ENCODE measurements around the gene GPR33. TPM values are rescaled to one million over a fixed set of nuclear protein-coding genes. Genes with fewer than 3 reads are reported as not detected.
"Not testable (repeated sequence)": the region's sequence is repeated elsewhere in the genome, so short reads cannot be mapped to it uniquely, and the experiment has no call there.

The GPR33 gene
- total RNA-seq, 1 donor from 2014 or later = not detected

DNA sequence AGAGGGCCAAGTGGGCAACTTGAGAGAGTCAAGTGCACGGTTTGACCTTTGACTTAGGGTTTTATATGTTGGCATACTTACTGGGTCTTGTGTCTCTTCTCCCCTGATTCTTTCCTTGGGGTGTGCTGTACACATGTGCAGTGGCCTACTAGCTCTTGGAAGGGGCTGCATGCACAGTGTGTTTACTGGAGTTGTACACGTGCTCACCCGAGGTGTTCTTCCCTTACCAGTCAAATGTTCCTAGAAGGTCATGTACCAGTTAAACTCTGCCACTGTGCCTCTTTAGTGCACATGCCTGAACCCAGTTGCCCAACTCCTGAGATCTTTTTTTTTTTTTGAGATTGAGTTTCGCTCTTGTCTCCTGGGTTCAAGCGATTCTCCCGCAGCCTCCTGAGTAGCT lies 21.3 kb downstream of the GPR33 start:
- H3K27me3 Mint-ChIP-seq (ENCODE audit: unreplicated experiment) = no peaks in the 10 kb centered on the region
- H3K9me3 Mint-ChIP-seq (ENCODE audit: unreplicated experiment) = no peaks in the 10 kb centered on the region
- no peaks in the 10 kb centered on the region for H3K36me3 Mint-ChIP-seq (ENCODE audit: unreplicated experiment)
- H3K4me3 Mint-ChIP-seq (ENCODE audit: unreplicated experiment) = no peak overlapping the region
- H3K27ac Mint-ChIP-seq (ENCODE audit: unreplicated experiment) = no peak overlapping the region
- H3K4me1 Mint-ChIP-seq (ENCODE audit: unreplicated experiment) = no peaks in the 10 kb centered on the region
- TF ChIP-seq, protein P1, sequence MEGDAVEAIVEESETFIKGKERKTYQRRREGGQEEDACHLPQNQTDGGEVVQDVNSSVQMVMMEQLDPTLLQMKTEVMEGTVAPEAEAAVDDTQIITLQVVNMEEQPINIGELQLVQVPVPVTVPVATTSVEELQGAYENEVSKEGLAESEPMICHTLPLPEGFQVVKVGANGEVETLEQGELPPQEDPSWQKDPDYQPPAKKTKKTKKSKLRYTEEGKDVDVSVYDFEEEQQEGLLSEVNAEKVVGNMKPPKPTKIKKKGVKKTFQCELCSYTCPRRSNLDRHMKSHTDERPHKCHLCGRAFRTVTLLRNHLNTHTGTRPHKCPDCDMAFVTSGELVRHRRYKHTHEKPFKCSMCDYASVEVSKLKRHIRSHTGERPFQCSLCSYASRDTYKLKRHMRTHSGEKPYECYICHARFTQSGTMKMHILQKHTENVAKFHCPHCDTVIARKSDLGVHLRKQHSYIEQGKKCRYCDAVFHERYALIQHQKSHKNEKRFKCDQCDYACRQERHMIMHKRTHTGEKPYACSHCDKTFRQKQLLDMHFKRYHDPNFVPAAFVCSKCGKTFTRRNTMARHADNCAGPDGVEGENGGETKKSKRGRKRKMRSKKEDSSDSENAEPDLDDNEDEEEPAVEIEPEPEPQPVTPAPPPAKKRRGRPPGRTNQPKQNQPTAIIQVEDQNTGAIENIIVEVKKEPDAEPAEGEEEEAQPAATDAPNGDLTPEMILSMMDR (IDR thresholded peaks at IDR 0.05) = no peak
- DNase-seq (ENCODE audit: extremely low spot score, unreplicated experiment) = no peak

DNA sequence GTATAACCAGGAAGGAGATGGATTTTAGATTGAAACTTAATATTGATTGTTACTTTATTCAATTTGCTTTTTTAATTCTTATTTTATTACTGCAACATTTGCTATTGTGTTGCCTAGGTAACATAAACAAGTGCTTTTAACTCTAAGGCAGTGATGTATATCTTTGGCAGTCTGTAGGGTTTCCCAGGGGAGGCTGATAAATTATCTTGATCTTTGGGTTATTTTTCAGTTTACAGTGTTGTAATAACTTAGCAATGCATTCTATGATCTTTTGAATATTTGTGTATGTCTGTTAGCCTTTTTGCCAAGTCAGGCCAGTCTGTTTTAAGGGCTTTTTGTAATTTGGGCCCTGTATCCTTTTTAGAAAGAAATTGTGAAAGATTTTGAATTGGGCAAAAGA lies 22.7 kb downstream of the GPR33 start:
- H3K4me3 Mint-ChIP-seq (ENCODE audit: unreplicated experiment) = no peak overlapping the region
- TF ChIP-seq, protein P1 (IDR thresholded peaks at IDR 0.05) = no peak
- no peaks in the 10 kb centered on the region for H3K36me3 Mint-ChIP-seq (ENCODE audit: unreplicated experiment)
- no peaks in the 10 kb centered on the region for H3K4me1 Mint-ChIP-seq (ENCODE audit: unreplicated experiment)
- H3K27me3 Mint-ChIP-seq (ENCODE audit: unreplicated experiment) = no peaks in the 10 kb centered on the region
- no peak overlapping the region for H3K27ac Mint-ChIP-seq (ENCODE audit: unreplicated experiment)
- DNase-seq (ENCODE audit: extremely low spot score, unreplicated experiment) = no peak
- H3K9me3 Mint-ChIP-seq (ENCODE audit: unreplicated experiment) = no peaks in the 10 kb centered on the region

DNA sequence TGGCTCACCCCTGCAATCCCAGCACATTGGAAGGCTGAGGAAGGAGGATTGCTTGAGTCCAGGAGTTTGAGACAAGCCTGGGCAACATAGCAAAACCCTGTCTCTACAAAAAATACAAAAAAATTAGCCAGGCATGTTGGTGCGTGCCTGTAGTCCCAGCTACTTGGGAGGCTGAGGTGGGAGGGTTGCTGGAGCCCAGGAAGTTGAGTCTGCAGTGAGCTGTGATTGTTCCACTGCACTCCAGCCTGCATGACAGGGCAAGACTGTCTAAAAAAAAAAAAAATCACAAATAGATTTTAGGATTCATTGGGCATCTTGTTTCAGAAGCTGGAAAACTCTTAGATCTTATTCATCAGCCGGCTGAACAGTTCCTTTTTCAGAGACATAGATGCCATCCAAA lies 25.4 kb downstream of the GPR33 start:
- not testable (repeated sequence) for DNase-seq (ENCODE audit: extremely low spot score, unreplicated experiment); H3K36me3 Mint-ChIP-seq (ENCODE audit: unreplicated experiment); H3K27ac Mint-ChIP-seq (ENCODE audit: unreplicated experiment); H3K4me3 Mint-ChIP-seq (ENCODE audit: unreplicated experiment); H3K9me3 Mint-ChIP-seq (ENCODE audit: unreplicated experiment); H3K27me3 Mint-ChIP-seq (ENCODE audit: unreplicated experiment)
- H3K4me1 Mint-ChIP-seq (ENCODE audit: unreplicated experiment) = peaks cover 13% of the 10 kb centered on the region

DNA sequence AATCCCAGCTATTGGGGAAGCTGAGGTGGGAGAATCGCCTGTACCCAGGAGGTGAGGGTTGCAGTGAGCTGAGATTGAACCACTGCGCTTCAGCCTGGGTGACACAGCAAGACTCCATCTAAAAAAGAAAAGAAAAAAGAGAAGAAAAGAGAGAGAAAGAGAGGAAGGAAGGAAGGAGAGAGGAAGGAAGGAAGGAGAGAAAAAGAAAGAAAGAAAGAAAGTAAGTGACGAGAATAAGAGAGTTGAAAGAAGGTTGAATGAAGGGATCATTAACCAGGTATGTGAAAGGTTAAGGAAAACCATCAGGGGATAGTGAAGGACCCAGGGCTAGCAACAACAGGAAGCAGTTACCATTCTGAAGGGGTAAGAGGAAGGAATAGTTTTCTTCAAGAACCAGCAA lies 26.3 kb downstream of the GPR33 start:
- no peak for DNase-seq (ENCODE audit: extremely low spot score, unreplicated experiment)
- Mint-ChIP-seq H3K4me3 (ENCODE audit: unreplicated experiment) (no peak overlapping the region), H3K27ac (ENCODE audit: unreplicated experiment) (no peak overlapping the region), H3K36me3 (ENCODE audit: unreplicated experiment) (no peaks in the 10 kb centered on the region), H3K4me1 (ENCODE audit: unreplicated experiment) (peaks cover 15% of the 10 kb centered on the region), H3K27me3 (ENCODE audit: unreplicated experiment) (no peaks in the 10 kb centered on the region), H3K9me3 (ENCODE audit: unreplicated experiment) (no peaks in the 10 kb centered on the region)
- TF ChIP-seq, protein P1 (IDR thresholded peaks at IDR 0.05) = no peak

DNA sequence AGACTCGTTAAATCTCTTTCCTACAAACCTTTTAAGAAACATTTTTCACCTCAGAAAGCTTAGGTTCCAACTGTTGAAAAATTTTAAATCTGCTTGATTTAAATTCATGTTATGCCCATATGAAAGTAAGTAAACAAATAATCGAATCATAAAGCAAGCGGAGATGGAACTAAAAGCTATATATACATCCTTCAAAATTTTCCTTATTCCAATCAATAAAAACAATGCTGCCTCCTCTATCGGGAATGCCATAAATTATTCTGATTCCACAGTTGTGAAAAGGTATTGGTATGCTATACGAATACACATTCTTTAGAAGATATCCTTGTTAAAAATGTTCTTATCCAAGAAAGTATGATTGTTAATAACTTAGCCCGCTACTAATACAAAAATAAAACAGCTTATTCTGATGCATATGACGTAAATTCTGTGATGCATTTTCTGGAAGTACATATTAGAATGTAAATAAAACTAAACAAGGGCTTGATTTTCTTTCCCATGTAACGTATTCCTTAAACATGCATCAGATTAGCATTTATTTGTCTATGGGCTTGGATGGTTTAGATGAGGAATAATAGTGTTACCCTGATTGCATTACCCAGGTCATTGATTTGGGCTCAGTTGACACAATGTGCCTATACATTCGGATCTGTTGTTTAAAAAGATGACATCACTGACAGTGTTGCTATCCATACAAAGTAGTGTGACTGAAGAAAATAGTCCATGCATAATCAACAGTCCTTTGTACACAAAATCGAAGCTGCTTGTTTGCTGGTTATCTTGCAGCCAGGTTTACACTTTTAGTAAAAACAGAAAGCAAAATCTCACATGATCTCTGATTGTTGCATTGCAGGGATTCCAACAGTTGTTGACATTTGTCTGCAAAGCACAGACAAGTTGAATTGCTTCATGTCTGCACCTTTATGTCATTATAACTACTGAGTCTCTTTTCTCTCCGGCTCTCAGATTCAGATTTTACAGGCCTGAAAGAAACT lies 29.9 kb downstream of the GPR33 start:
- TF ChIP-seq, protein P1 (IDR thresholded peaks at IDR 0.05) = no peak
- Mint-ChIP-seq H3K4me1 (ENCODE audit: unreplicated experiment) (peaks cover 32% of the 10 kb centered on the region), H3K9me3 (ENCODE audit: unreplicated experiment) (no peaks in the 10 kb centered on the region), H3K36me3 (ENCODE audit: unreplicated experiment) (no peaks in the 10 kb centered on the region), H3K4me3 (ENCODE audit: unreplicated experiment) (peak overlapping the region; percentile 94), H3K27ac (ENCODE audit: unreplicated experiment) (peak overlapping the region; percentile 97), H3K27me3 (ENCODE audit: unreplicated experiment) (no peaks in the 10 kb centered on the region)
- no peak for DNase-seq (ENCODE audit: extremely low spot score, unreplicated experiment)

Measured in osteocyte (in vitro differentiated cells).